ENCODE results near the gene HLA-DQA1. TPM values are rescaled to one million over a fixed set of nuclear protein-coding genes. Genes with fewer than 3 reads are reported as not detected.

Gene HLA-DQA1
- total RNA-seq, 1 donor from 2014 or later, result 628 TPM

- peaks cover 4% of the 10 kb centered on the region for H3K9me3 Mint-ChIP-seq
- POLR2A ChIA-PET, result interaction anchor here (0.7 to 3.9 kb wide), 14 partner anchors 9 to 353 kb away, joined by 3 to 25 read pairs (median 4); partner anchors contain the start of genes HLA-DQA1, HLA-DRA, HLA-DRB1 and HLA-DRB5
- peak overlapping the region; percentile 12 for H3K4me3 Mint-ChIP-seq
Observed at GRCh38 chr6:32602383-32602782, 34.8 kb upstream of the HLA-DQA1 start.

GRCh38 chr6:32603222-32603621 lies 34.0 kb upstream of the HLA-DQA1 start:
- TF ChIP-seq, protein P1, sequence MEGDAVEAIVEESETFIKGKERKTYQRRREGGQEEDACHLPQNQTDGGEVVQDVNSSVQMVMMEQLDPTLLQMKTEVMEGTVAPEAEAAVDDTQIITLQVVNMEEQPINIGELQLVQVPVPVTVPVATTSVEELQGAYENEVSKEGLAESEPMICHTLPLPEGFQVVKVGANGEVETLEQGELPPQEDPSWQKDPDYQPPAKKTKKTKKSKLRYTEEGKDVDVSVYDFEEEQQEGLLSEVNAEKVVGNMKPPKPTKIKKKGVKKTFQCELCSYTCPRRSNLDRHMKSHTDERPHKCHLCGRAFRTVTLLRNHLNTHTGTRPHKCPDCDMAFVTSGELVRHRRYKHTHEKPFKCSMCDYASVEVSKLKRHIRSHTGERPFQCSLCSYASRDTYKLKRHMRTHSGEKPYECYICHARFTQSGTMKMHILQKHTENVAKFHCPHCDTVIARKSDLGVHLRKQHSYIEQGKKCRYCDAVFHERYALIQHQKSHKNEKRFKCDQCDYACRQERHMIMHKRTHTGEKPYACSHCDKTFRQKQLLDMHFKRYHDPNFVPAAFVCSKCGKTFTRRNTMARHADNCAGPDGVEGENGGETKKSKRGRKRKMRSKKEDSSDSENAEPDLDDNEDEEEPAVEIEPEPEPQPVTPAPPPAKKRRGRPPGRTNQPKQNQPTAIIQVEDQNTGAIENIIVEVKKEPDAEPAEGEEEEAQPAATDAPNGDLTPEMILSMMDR (IDR thresholded peaks at IDR 0.05), result no peak
- ATAC-seq (ENCODE audit: low read depth) (no peak), DNase-seq (no peak)
- Mint-ChIP-seq H3K4me3 (peak overlapping the region; percentile 53), H3K9me3 (peaks cover 4% of the 10 kb centered on the region), H3K36me3 (ENCODE audit: low read depth) (peaks cover 16% of the 10 kb centered on the region), H3K27ac (peak overlapping the region; percentile 94), H3K4me1 (peaks cover 77% of the 10 kb centered on the region), H3K27me3 (no peaks in the 10 kb centered on the region)
- ChIA-PET CTCF (no interaction called here), POLR2A (interaction anchor here (0.7 to 2.1 kb wide), 8 partner anchors 10 to 354 kb away, joined by 3 to 18 read pairs (median 4); partner anchors contain the start of genes HLA-DQA1, HLA-DRA and HLA-DRB1)
- intact Hi-C loops (cut with micrococcal nuclease), result loop anchor here (5.0 kb wide), 1 partner anchor 64 kb away; the partner anchor contains the start of gene HLA-DQB1

More at GRCh38 chr6:32602383-32602782, 34.8 kb upstream of the HLA-DQA1 start:
- no peak for DNase-seq
- CTCF ChIA-PET, result interaction anchor here (1.4 kb wide), 1 partner anchor 20 kb away, joined by 3 read pairs; no protein-coding TSS in a partner anchor
- Mint-ChIP-seq H3K27ac (peak overlapping the region; percentile 94), H3K36me3 (ENCODE audit: low read depth) (peaks cover 16% of the 10 kb centered on the region), H3K27me3 (no peaks in the 10 kb centered on the region), H3K4me1 (peaks cover 68% of the 10 kb centered on the region)
- ATAC-seq (ENCODE audit: low read depth), result no peak
- TF ChIP-seq, protein P1 (IDR thresholded peaks at IDR 0.05), result no peak
- intact Hi-C loops (cut with micrococcal nuclease), result loop anchor here (5.0 kb wide), 1 partner anchor 65 kb away; the partner anchor contains the start of gene HLA-DQB1

DNA sequence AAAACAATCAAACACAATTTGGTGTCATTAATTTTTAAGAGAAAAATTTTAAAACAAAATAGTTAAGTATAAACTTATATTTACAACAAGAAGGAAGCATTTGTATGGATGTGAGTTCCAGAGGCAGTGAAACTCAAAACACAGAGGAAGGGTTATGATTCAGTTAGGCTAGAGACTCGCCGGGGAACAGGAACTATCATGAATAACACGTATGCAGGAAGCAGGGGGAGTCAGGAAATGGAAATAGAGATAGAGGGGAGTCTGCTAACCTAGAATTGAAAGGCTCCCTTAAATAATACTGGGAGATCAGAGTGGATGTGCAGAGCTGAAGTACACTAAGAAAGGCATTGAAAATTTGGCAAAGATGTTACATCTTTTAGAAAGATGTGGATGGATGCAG lies 33.3 kb upstream of the HLA-DQA1 start:
- TF ChIP-seq, protein P1 (IDR thresholded peaks at IDR 0.05), result no peak
- Mint-ChIP-seq H3K9me3 (peaks cover 4% of the 10 kb centered on the region), H3K4me1 (peaks cover 79% of the 10 kb centered on the region), H3K4me3 (peak overlapping the region; percentile 74), H3K36me3 (ENCODE audit: low read depth) (peaks cover 16% of the 10 kb centered on the region), H3K27ac (peak overlapping the region; percentile 93), H3K27me3 (no peaks in the 10 kb centered on the region)
- ATAC-seq (ENCODE audit: low read depth) (peak; percentile 57), DNase-seq (no peak)
- intact Hi-C loops (cut with micrococcal nuclease), result loop anchor here (1.0 to 5.0 kb wide), 4 partner anchors 13 to 63 kb away; partner anchors contain the start of genes HLA-DQA1 and HLA-DQB1
- ChIA-PET CTCF (interaction anchor here (1.3 kb wide), 1 partner anchor 18 kb away, joined by 4 read pairs; no protein-coding TSS in a partner anchor), POLR2A (interaction anchor here (1.0 to 12.1 kb wide), 20 partner anchors 9 to 165 kb away, joined by 3 to 312 read pairs (median 7); partner anchors contain the start of genes HLA-DQA1, HLA-DQB1, HLA-DRA and HLA-DRB1)

DNA sequence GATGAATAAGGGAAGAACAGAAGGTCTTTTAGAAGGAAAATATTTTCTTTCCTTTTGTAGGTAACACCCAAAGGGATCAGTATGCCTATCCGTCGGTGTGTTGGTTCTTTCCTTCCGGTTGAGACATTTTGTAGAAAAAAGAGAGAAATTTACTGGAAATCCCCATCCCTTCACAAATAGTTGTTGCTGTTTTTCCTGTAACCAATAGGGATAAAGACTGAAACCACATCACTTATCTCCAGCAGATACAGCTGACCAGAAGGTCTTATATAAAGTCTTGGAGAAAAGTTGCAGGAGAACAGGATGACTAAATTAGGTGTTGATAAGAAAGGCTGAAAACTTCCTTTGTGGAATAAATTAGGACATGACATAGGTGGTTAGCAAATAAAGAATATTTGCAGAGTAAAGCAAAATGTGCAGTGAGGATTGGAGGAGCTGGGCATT lies 32.8 kb upstream of the HLA-DQA1 start:
- TF ChIP-seq, protein P1 (IDR thresholded peaks at IDR 0.05), result no peak
- no peak for DNase-seq
- Mint-ChIP-seq H3K9me3 (peaks cover 1% of the 10 kb centered on the region), H3K36me3 (ENCODE audit: low read depth) (peaks cover 16% of the 10 kb centered on the region), H3K4me3 (peak overlapping the region; percentile 74), H3K27me3 (no peaks in the 10 kb centered on the region), H3K27ac (peak overlapping the region; percentile 93), H3K4me1 (peaks cover 76% of the 10 kb centered on the region)
- intact Hi-C loops (cut with micrococcal nuclease), result loop anchor here (1.0 to 5.0 kb wide), 4 partner anchors 14 to 63 kb away; partner anchors contain the start of genes HLA-DQA1 and HLA-DQB1
- ChIA-PET CTCF (interaction anchor here (1.3 to 1.4 kb wide), 2 partner anchors 18 to 86 kb away, joined by 3 to 4 read pairs; no protein-coding TSS in a partner anchor), POLR2A (interaction anchor here (0.8 to 12.1 kb wide), 23 partner anchors 9 to 249 kb away, joined by 3 to 312 read pairs (median 7); partner anchors contain the start of genes HLA-DQA1, HLA-DQB1, HLA-DRA and HLA-DRB1)
- peak; percentile 68 for ATAC-seq (ENCODE audit: low read depth)
